ENCODE results near the gene ITGB1BP1. TPM values are rescaled to one million over a fixed set of nuclear protein-coding genes. Genes with fewer than 3 reads are reported as not detected.

Gene ITGB1BP1
- total and polyA plus RNA-seq, 9 donors: 43.3 to 107 (median 84.7) TPM

- WGBS (ENCODE audit: insufficient coverage): 95% methylated on average over 3 of the region's 12 CpGs
- Histone ChIP-seq H3K27me3 (ENCODE audit: control insufficient read depth, insufficient read depth, low read length) (no peaks in the 10 kb centered on the region), H3K4me3 (ENCODE audit: low read length) (no peak overlapping the region), H3K27ac (ENCODE audit: low read length) (no peak overlapping the region), H3K9me3 (replicated peaks; ENCODE audit: control insufficient read depth, low read depth, low read length) (no peaks in the 10 kb centered on the region), H3K36me3 (ENCODE audit: control insufficient read depth, insufficient read depth, low read length) (peaks cover 70% of the 10 kb centered on the region), H3K4me1 (ENCODE audit: control insufficient read depth, insufficient read depth, low read length) (no peaks in the 10 kb centered on the region)
- DNase-seq: no peak
Measured at GRCh38 chr2:9354318-9354717, 69.0 kb downstream of the ITGB1BP1 start.

Other genes with a start within 250 kb of the ITGB1BP1 start
- 12.1 TPM for gene ASAP2, start 216.7 kb downstream of the ITGB1BP1 start, total RNA-seq
- 10 to 100 TPM; 14.1 to 30.8 (median 20.0) TPM for gene ASAP2, start 216.7 kb downstream of the ITGB1BP1 start, polyA plus RNA-seq (ENCODE audit: insufficient read depth in 1 of 8, insufficient read length in 8 of 8, low replicate concordance in 1 of 8)
- 35.1 TPM for gene CPSF3, start 126 bp upstream of the ITGB1BP1 start, total RNA-seq
- 10 to 100 TPM; 31.3 to 37.8 (median 34.3) TPM for gene CPSF3, start 126 bp upstream of the ITGB1BP1 start, polyA plus RNA-seq (ENCODE audit: insufficient read depth in 1 of 8, insufficient read length in 8 of 8, low replicate concordance in 1 of 8)
- gene IAH1, start 51.0 kb upstream of the ITGB1BP1 start, total RNA-seq: 70.3 TPM
- 10 to 100 TPM; 45.7 to 57.6 (median 50.2) TPM for gene IAH1, start 51.0 kb upstream of the ITGB1BP1 start, polyA plus RNA-seq (ENCODE audit: insufficient read depth in 1 of 8, insufficient read length in 8 of 8, low replicate concordance in 1 of 8)
- gene ADAM17, start 132.3 kb upstream of the ITGB1BP1 start, total RNA-seq: 20.0 TPM
- 10 to 100 TPM; 20.7 to 31.4 (median 25.5) TPM for gene ADAM17, start 132.3 kb upstream of the ITGB1BP1 start, polyA plus RNA-seq (ENCODE audit: insufficient read depth in 1 of 8, insufficient read length in 8 of 8, low replicate concordance in 1 of 8)
- gene YWHAQ, start 207.5 kb upstream of the ITGB1BP1 start, total RNA-seq: 103 TPM
- gene YWHAQ, start 207.5 kb upstream of the ITGB1BP1 start, polyA plus RNA-seq (ENCODE audit: insufficient read depth in 1 of 8, insufficient read length in 8 of 8, low replicate concordance in 1 of 8): 100 to 1,000 TPM; 175 to 249 (median 208) TPM